Vagina (tissue), 2 donors: ENCODE data around the gene SH3YL1.

Experiments used
- CTCF ChIP-seq, 3 experiments: fragments of 450-650 bp in 2 of 3; fragments of 200-600 bp in 1 of 3; sonication (generic) in 1 of 3; IDR thresholded peaks; one replicate each; pipeline ENCODE4 v1.5.1; 2017 to 2019; ENCODE audit warnings: antibody characterized with exemption in 3 of 3, mild to moderate bottlenecking in 2 of 3, moderate library complexity in 2 of 3
- POLR2A ChIP-seq, 2 donors: fragments of 450-650 bp; IDR thresholded peaks; one replicate each; pipeline ENCODE4 v1.6.1; 2017; ENCODE audit warnings: antibody characterized with exemption in 2 of 2, mild to moderate bottlenecking in 2 of 2, moderate library complexity in 2 of 2
- POLR2AphosphoS5 ChIP-seq, 2 donors: sonication (generic); formaldehyde crosslinking; IDR thresholded peaks; one replicate each; pipeline ENCODE4 v1.9.0; 2017; ENCODE audit warnings: antibody characterized with exemption in 2 of 2, mild to moderate bottlenecking in 2 of 2, low read depth in 1 of 2; ENCODE audit not compliant: insufficient read depth in 1 of 2

GRCh38 chr2:175161-175786, 88.6 kb downstream of the SH3YL1 start:
- TF ChIP-seq CTCF (IDR thresholded peaks at IDR 0.05) (no peak), POLR2A (IDR thresholded peaks at IDR 0.05) (no peak), POLR2AphosphoS5 (IDR thresholded peaks at IDR 0.05; ENCODE audit: insufficient read depth in 1 of 2, low read depth in 1 of 2) (no peak)
